GM10248 (cell line): ENCODE results near the gene DMKN.

Experiments
- CTCF ChIA-PET: fragments of 300-600 bp; sonication (Branson Sonifier 250); formaldehyde crosslinking; extraction: SDS; loops from one replicate; lab custom pipeline; 2021; ENCODE audit warnings: antibody characterized with exemption; lab: Yijun Ruan, JAX
- POLR2A ChIA-PET: fragments of 350-650 bp; sonication (Branson Sonifier 250); formaldehyde crosslinking; extraction: SDS; loops from one replicate; lab custom pipeline; 2020; ENCODE audit warnings: antibody characterized with exemption; lab: Yijun Ruan, JAX
- DNase-seq: peaks from one replicate; pipeline ENCODE4 v3.0.0; 2012; ENCODE audit errors: extremely low spot score
- TF ChIP-seq, protein P1 (sequence below): IDR thresholded peaks from 2 replicates; pipeline ENCODE4 v1.5.1; 2012; ENCODE audit warnings: mild to moderate bottlenecking, low read depth; ENCODE audit errors: extremely low read depth, missing control alignments, control extremely low read depth

DMKN gene

DNA sequence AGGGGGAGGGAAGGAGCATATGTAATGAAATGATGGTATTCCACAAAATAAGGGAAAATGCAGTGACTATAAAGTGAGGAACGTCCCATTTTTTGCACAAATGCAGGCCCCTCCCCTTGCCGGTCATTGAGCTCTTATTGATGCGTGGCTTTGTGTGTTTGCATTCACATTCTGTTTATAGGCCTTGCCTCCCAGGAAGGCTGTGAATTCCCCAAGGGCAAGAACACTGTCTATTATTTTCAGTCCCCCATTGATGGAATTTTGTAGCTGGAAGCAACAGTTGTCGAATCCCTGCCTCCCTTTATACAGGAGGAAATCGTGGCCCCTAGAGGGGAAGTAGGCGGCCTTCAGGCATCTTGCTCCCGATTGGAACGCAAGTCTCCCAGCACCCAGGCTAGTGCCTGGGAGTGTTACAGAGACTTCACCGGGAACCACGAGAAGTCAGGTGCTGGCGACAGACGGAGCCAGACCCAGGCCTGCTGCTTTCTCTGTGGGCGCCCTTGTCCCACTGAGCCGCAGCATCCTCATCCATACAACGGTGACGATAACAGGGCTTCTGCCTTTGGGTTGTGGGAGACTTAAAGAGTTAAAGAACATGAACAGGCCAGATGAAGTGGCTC lies 7.8 kb upstream of the DMKN start:
- DNase-seq, result no peak
- ChIA-PET POLR2A (no interaction called here), CTCF (interaction anchor here (2.0 to 4.5 kb wide), 3 partner anchors 11 to 27 kb away, joined by 4 to 24 read pairs (median 6); no protein-coding TSS in a partner anchor)
- TF ChIP-seq, protein P1, sequence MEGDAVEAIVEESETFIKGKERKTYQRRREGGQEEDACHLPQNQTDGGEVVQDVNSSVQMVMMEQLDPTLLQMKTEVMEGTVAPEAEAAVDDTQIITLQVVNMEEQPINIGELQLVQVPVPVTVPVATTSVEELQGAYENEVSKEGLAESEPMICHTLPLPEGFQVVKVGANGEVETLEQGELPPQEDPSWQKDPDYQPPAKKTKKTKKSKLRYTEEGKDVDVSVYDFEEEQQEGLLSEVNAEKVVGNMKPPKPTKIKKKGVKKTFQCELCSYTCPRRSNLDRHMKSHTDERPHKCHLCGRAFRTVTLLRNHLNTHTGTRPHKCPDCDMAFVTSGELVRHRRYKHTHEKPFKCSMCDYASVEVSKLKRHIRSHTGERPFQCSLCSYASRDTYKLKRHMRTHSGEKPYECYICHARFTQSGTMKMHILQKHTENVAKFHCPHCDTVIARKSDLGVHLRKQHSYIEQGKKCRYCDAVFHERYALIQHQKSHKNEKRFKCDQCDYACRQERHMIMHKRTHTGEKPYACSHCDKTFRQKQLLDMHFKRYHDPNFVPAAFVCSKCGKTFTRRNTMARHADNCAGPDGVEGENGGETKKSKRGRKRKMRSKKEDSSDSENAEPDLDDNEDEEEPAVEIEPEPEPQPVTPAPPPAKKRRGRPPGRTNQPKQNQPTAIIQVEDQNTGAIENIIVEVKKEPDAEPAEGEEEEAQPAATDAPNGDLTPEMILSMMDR, result no peak

DNA sequence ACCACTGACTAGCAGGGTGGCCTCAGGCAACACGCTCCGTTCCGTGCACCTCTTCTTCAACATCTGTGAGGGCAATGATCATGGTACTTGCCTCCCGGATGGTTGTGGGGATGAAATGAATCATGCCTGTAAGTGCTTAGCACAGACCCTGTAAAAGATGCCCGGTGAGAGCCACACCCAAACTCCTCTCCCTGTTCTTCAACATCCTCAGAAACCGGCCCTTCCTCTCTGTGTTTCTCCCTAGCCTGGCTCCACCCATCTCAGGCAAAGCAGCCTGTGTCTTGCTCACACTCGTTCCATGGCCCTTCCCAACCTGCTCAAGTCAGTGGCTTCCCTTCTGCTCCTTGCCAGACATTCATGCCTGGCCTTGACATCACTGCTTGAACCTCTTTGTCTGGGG lies 5.8 kb upstream of the DMKN start:
- no peak for DNase-seq

GRCh38 chr19:35518313-35518712 lies 4.9 kb upstream of the DMKN start:
- DNase-seq, result no peak
- TF ChIP-seq, protein P1, result no peak
- POLR2A ChIA-PET, result no interaction called here
- CTCF ChIA-PET, result interaction anchor here (4.5 kb wide), 1 partner anchor 8 kb away, joined by 24 read pairs; no protein-coding TSS in a partner anchor

More for the DNA sequence above, 5.8 kb upstream of the DMKN start:
- ChIA-PET CTCF (interaction anchor here (2.0 to 4.5 kb wide), 3 partner anchors 9 to 29 kb away, joined by 4 to 24 read pairs (median 6); no protein-coding TSS in a partner anchor), POLR2A (no interaction called here)
- TF ChIP-seq, protein P1, result no peak

DNA sequence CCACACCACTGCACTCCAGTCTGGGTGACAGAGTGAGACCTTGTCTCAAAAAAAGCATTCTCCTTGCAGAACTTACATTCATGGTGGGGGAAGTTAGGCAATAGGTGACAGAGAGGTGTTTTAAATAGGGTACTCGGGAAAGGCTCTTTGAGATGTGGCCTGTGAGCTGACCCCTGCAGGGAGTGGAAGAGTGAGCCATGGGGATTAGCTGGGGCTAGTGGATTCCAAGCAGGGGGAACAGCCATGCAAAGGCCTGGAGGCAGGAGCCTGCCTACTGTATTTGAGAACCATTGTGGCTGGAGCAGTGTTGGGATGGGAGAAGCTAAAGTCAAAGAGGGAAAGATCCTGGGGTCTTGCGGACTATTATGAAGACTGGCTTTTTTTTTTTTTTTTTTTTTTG lies 3.9 kb upstream of the DMKN start:
- TF ChIP-seq, protein P1, result no peak
- no peak for DNase-seq
- CTCF ChIA-PET, result interaction anchor here (1.0 to 2.6 kb wide), 5 partner anchors 12 to 164 kb away, joined by 3 to 9 read pairs (median 3); partner anchors contain the start of gene ATP4A
- POLR2A ChIA-PET, result no interaction called here

- POLR2A ChIA-PET, result no interaction called here
- DNase-seq, result no peak
- CTCF ChIA-PET, result interaction anchor here (0.8 to 2.6 kb wide), 6 partner anchors 11 to 163 kb away, joined by 3 to 9 read pairs (median 3); no protein-coding TSS in a partner anchor
- TF ChIP-seq, protein P1, result no peak
Measured at GRCh38 chr19:35516310-35516709, 2.9 kb upstream of the DMKN start.

DNA sequence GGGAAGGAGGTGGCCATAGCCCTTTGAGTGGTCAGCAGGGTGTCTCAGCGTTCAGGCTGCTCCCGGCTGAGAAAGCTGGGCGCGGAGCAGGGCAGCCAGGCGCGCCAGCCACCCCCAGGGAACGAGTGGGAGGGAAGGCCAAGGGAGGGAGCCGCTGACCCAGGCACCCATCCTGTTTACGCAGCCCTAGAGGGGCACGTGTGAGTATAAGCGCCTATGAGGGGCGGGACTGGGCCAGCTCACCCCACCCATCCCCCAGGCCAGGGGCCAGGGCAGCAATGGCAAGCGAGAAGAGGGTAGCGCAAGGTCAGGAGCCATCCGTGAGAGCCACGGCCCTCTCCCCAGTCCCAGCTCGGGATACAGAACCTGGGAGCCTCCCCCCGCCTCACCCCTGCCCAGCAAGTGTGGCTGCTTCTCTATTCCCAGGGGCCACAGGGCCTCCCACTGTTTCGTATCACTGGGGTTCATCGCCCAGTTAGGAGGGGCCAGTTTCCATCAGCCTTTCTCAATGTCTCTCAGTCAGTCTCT lies 897 bp upstream of the DMKN start:
- POLR2A ChIA-PET, result no interaction called here

More for the DNA sequence above, 897 bp upstream of the DMKN start:
- TF ChIP-seq, protein P1, result no peak
- CTCF ChIA-PET, result interaction anchor here (0.9 to 2.6 kb wide), 5 partner anchors 16 to 78 kb away, joined by 3 to 9 read pairs (median 5); no protein-coding TSS in a partner anchor
- DNase-seq, result no peak
